ENCODE measurements around the gene EPOP.
"Not testable (repeated sequence)": the region's sequence is repeated elsewhere in the genome, so short reads cannot be mapped to it uniquely, and the experiment has no call there.

The EPOP gene

GRCh38 chr17:38653230-38653629, 21.5 kb downstream of the EPOP start:
- DNase-seq (ENCODE audit: low read depth in 2 of 2): no peak

GRCh38 chr17:38650653-38651173, 24.0 kb downstream of the EPOP start:
- DNase-seq (ENCODE audit: low read depth in 2 of 2): not testable (repeated sequence)

- DNase-seq (ENCODE audit: low read depth in 2 of 2): no peak
These were observed 36.8 kb downstream of the EPOP start for GRCh38 chr17:38637951-38638350.

GRCh38 chr17:38636054-38636453, 38.7 kb downstream of the EPOP start:
- no peak for DNase-seq (ENCODE audit: low read depth in 2 of 2)

- DNase-seq (ENCODE audit: low read depth in 2 of 2): no peak
These were observed 42.4 kb downstream of the EPOP start for GRCh38 chr17:38632334-38632733.

GRCh38 chr17:38628441-38628840, 46.3 kb downstream of the EPOP start:
- no peak for DNase-seq (ENCODE audit: low read depth in 2 of 2)

GRCh38 chr17:38627957-38628356, 46.8 kb downstream of the EPOP start:
- DNase-seq (ENCODE audit: low read depth in 2 of 2): no peak

- not testable (repeated sequence) for DNase-seq (ENCODE audit: low read depth in 2 of 2)
These were observed 48.0 kb downstream of the EPOP start for GRCh38 chr17:38626606-38627226.

- DNase-seq (ENCODE audit: low read depth in 2 of 2): no peak
These were observed 49.3 kb downstream of the EPOP start for GRCh38 chr17:38625482-38625881.

- not testable (repeated sequence) for DNase-seq (ENCODE audit: low read depth in 2 of 2)
These were observed 49.9 kb downstream of the EPOP start for GRCh38 chr17:38624782-38625355.

All from stimulated activated CD8-positive, alpha-beta memory T cell treated with anti-CD3 and anti-CD28 coated beads, Interleukin-2, amount 100 ng/mL, for 1 hour (primary cell).